IMR-90 (cell line): ENCODE results near the gene IFFO2. TPM values are rescaled to one million over a fixed set of nuclear protein-coding genes. Genes with fewer than 3 reads are reported as not detected.
A peak's percentile ranks its signal among the peaks of the same experiment; 100 is the strongest.

ENCODE experiments used
- ATAC-seq: fragments of 200-7000 bp; cut with Tn5 transposase; 2 replicates; pipeline ENCODE4 v1.9.1; 2020; ENCODE audit warnings: low read depth, mild to moderate bottlenecking, moderate library complexity
- BruUV-seq: library from RNA; stranded (reverse); fragments of 400-500 nt; replicated peaks from 2 replicates; lab custom pipeline; 2021; lab: Mats Ljungman, UMichigan
- CTCF ChIA-PET: fragments of 300-600 bp; formaldehyde crosslinking; extraction: SDS; loops from one replicate; lab custom pipeline; 2021; ENCODE audit warnings: antibody characterized with exemption; lab: Yijun Ruan, JAX
- POLR2A ChIA-PET: fragments of 300-600 bp; sonication (Branson Sonifier 250); formaldehyde crosslinking; loops from one replicate; lab custom pipeline; 2022; ENCODE audit warnings: antibody characterized with exemption; ENCODE audit not compliant: unreplicated experiment; lab: Charles Lee
- DNase-seq: peaks from one replicate; pipeline ENCODE4 v3.0.0; 2013
- H2AFZ ChIP-seq: replicated peaks from 2 replicates; pipeline ENCODE3; 2013; ENCODE audit warnings: low read length, mild to moderate bottlenecking; ENCODE audit not compliant: poor library complexity
- H2AK5ac ChIP-seq: 2 replicates; pipeline ENCODE4 v1.6.1; 2013; ENCODE audit warnings: low read depth, low read length, inconsistent platforms
- H2AK9ac ChIP-seq: replicated peaks from 2 replicates; pipeline ENCODE3; 2013; ENCODE audit warnings: mild to moderate bottlenecking, low read depth, low read length, moderate library complexity; ENCODE audit not compliant: poor library complexity
- H2BK120ac ChIP-seq: 2 replicates; pipeline ENCODE4 v1.6.1; 2013; ENCODE audit warnings: low read depth, low read length, inconsistent platforms
- H2BK15ac ChIP-seq: 3 replicates; pipeline ENCODE4 v1.6.1; 2013; ENCODE audit warnings: low read depth, low read length, inconsistent platforms
- H2BK20ac ChIP-seq: 2 replicates; pipeline ENCODE4 v1.6.1; 2013; ENCODE audit warnings: low read depth, mild to moderate bottlenecking, inconsistent platforms, low read length, moderate library complexity
- H2BK5ac ChIP-seq: 2 replicates; pipeline ENCODE4 v1.6.1; 2013; ENCODE audit warnings: mild to moderate bottlenecking, low read depth, low read length, inconsistent platforms; ENCODE audit not compliant: poor library complexity, severe bottlenecking
- H3K14ac ChIP-seq: replicated peaks from 2 replicates; pipeline ENCODE4 v1.6.1; 2013; ENCODE audit warnings: low read depth, low read length, inconsistent platforms
- H3K18ac ChIP-seq: 2 replicates; pipeline ENCODE4 v1.6.1; 2013; ENCODE audit warnings: low read depth, low read length, control low read depth
- H3K23ac ChIP-seq: 2 replicates; pipeline ENCODE4 v1.6.1; 2013; ENCODE audit warnings: low read depth, low read length, inconsistent platforms
- H3K27ac ChIP-seq: 2 replicates; pipeline ENCODE4 v1.5.1; 2013; ENCODE audit warnings: mild to moderate bottlenecking, control low read depth, low read length; ENCODE audit not compliant: insufficient read depth
- H3K27me3 ChIP-seq: 2 replicates; pipeline ENCODE4 v1.6.1; 2013; ENCODE audit warnings: low read length; ENCODE audit not compliant: control insufficient read depth, insufficient read depth
- H3K36me3 ChIP-seq: 2 replicates; pipeline ENCODE4 v1.6.1; 2013; ENCODE audit warnings: low read length, mixed read lengths; ENCODE audit not compliant: control insufficient read depth, insufficient read depth
- H3K4ac ChIP-seq: 2 replicates; pipeline ENCODE4 v1.6.1; 2013; ENCODE audit warnings: low read depth, low read length, inconsistent platforms
- H3K4me1 ChIP-seq: 2 replicates; pipeline ENCODE4 v1.6.1; 2013; ENCODE audit warnings: low read length, mixed read lengths; ENCODE audit not compliant: control insufficient read depth, insufficient read depth
- H3K4me2 ChIP-seq: 2 replicates; pipeline ENCODE4 v1.6.1; 2013; ENCODE audit warnings: low read depth, mild to moderate bottlenecking, control low read depth, low read length, moderate library complexity
- H3K4me3 ChIP-seq: 2 replicates; pipeline ENCODE4 v1.5.1; 2013; ENCODE audit warnings: low read depth, mild to moderate bottlenecking, control low read depth, low read length, moderate library complexity; ENCODE audit not compliant: insufficient read depth
- H3K56ac ChIP-seq: 2 replicates; pipeline ENCODE4 v1.6.1; 2013; ENCODE audit warnings: low read length, inconsistent platforms; ENCODE audit not compliant: insufficient read depth; ENCODE audit errors: extremely low read depth
- H3K79me1 ChIP-seq, 2 experiments: 2 replicates each; pipeline ENCODE4 v1.6.1; 2013; ENCODE audit warnings: low read length in 2 of 2, inconsistent platforms in 1 of 2, low read depth in 1 of 2
- H3K9ac ChIP-seq: 2 replicates; pipeline ENCODE4 v1.6.1; 2013; ENCODE audit warnings: low read depth, low read length, control low read depth
- H3K9me1 ChIP-seq: 2 replicates; pipeline ENCODE4 v1.6.1; 2013; ENCODE audit warnings: low read length, inconsistent platforms; ENCODE audit not compliant: insufficient read depth
- H3K9me3 ChIP-seq: 2 replicates; pipeline ENCODE4 v1.6.1; 2013; ENCODE audit warnings: low read length; ENCODE audit not compliant: control insufficient read depth, insufficient read depth
- H4K20me1 ChIP-seq: 2 replicates; pipeline ENCODE4 v1.6.1; 2013; ENCODE audit warnings: low read length, inconsistent platforms; ENCODE audit not compliant: insufficient read depth
- H4K5ac ChIP-seq: 2 replicates; pipeline ENCODE4 v1.6.1; 2013; ENCODE audit warnings: mild to moderate bottlenecking, low read depth, low read length, control low read depth
- H4K8ac ChIP-seq, 2 experiments: 2 replicates each; pipeline ENCODE4 v1.6.1; 2013; ENCODE audit warnings: low read depth in 2 of 2, low read length in 2 of 2, control low read depth in 1 of 2, inconsistent platforms in 1 of 2
- H4K91ac ChIP-seq: 2 replicates; pipeline ENCODE4 v1.6.1; 2013; ENCODE audit warnings: low read depth, low read length, inconsistent platforms; ENCODE audit not compliant: insufficient read depth
- MAZ ChIP-seq: IDR thresholded peaks from 2 replicates; pipeline ENCODE4 v1.6.1; 2012; ENCODE audit warnings: low read depth, mild to moderate bottlenecking, low read length, improper control_type of control experiment, moderate library complexity, borderline replicate concordance
- MXI1 ChIP-seq: IDR thresholded peaks from 2 replicates; pipeline ENCODE4 v1.6.1; 2012; ENCODE audit warnings: low read depth, mild to moderate bottlenecking, low read length, moderate library complexity, borderline replicate concordance
- WGBS, 2 experiments: methylation state at CpG; one replicate each; pipeline versions ENCODE4 v1.1.5 to v1.1.7; 2013; ENCODE audit warnings: missing lambda C conversion rate in 2 of 2; ENCODE audit not compliant: insufficient read length in 1 of 2; ENCODE audit errors: extremely low coverage in 2 of 2; 5-methylcytosine and 5-hydroxymethylcytosine counted together
- dilution Hi-C: fragments of 300-500 bp; cut with HindIII; formaldehyde crosslinking; loops from one replicate; pipeline ENCODE4 v1.14.3; 2018; ENCODE audit warnings: low sequenced_read_pairs; ENCODE audit not compliant: unreplicated experiment
- in situ Hi-C: fragments of 300-500 bp; cut with MboI; formaldehyde crosslinking; loops from 3 replicates; pipeline ENCODE4 v1.14.3; 2019; ENCODE audit warnings: low sequenced_read_pairs, inconsistent platforms, mixed read lengths
- intact Hi-C: fragments of 100-400 bp; cut with micrococcal nuclease; formaldehyde crosslinking; loops from 2 replicates; pipeline ENCODE4 v1.10.0; 2022
- polyA plus RNA-seq, 3 experiments: library from polyadenylated mRNA; depleted of rRNA; stranded (reverse); fragments of >200 nt; gene quantifications; 2 replicates each; pipeline ENCODE4 v1.2.3, GENCODE V29; 2012; ENCODE audit warnings: low replicate concordance in 1 of 3
- total RNA-seq: library from RNA; depleted of rRNA; stranded (reverse); fragments of >200 nt; gene quantifications from 2 replicates; pipeline ENCODE4 v1.2.3, GENCODE V29; 2012

IFFO2 gene
- total and polyA plus RNA-seq, 2 of the 4 experiments (the other 2 are of a cell fraction), result 14.5 to 18.2 TPM

- peaks cover 2% of the 10 kb centered on the region for H3K4me1 ChIP-seq
- TF ChIP-seq MAZ (no peak), MXI1 (no peak)
- no peak overlapping the region for H3K4ac ChIP-seq
- DNase-seq (peak; percentile 60), ATAC-seq (no peak)
- no peak overlapping the region for H2AK9ac ChIP-seq
- H2BK120ac ChIP-seq, result no peak overlapping the region
- no peak overlapping the region for H3K23ac ChIP-seq
- H3K14ac ChIP-seq, result no peak overlapping the region
- BruUV-seq, result no TSS peak
- no peak overlapping the region for H2BK5ac ChIP-seq
- no peak overlapping the region for H2AK5ac ChIP-seq
- H3K9ac ChIP-seq, result no peak overlapping the region
- H3K4me3 ChIP-seq, result no peak overlapping the region
- H4K91ac ChIP-seq, result no peak overlapping the region
- in situ Hi-C loops (no loop called here), intact Hi-C loops (no loop called here), dilution Hi-C loops (no loop called here)
- no peaks in the 10 kb centered on the region for H3K36me3 ChIP-seq
- ChIA-PET POLR2A (no interaction called here), CTCF (no interaction called here)
- peaks cover 0 to 12% of the 10 kb centered on the region in 2 experiments; a peak in 1 of 4 replicates for H3K79me1 ChIP-seq
- H4K20me1 ChIP-seq, result no peaks in the 10 kb centered on the region; the same call in 1 of the 2 replicates
- no peak overlapping the region for H3K27ac ChIP-seq
- no peak overlapping the region for H4K8ac ChIP-seq
- H2BK15ac ChIP-seq, result no peak overlapping the region
- H3K4me2 ChIP-seq, result no peak overlapping the region; the same call in 1 of the 2 replicates
- WGBS, 2 experiments, result 70% methylated on average over 5 of the region's 10 CpGs; no CpG with 5 or more reads in 1 of the 2 experiments
- no peak overlapping the region for H2AFZ ChIP-seq
- no peak overlapping the region for H4K5ac ChIP-seq
- H3K27me3 ChIP-seq, result no peaks in the 10 kb centered on the region
- H2BK20ac ChIP-seq, result no peak overlapping the region
- no peaks in the 10 kb centered on the region for H3K9me3 ChIP-seq
- no peak overlapping the region for H3K18ac ChIP-seq
- H3K9me1 ChIP-seq, result 0 out of 2 replicates have a peak, but pooled peaks cover 5% of the 10 kb centered on the region
- no peak overlapping the region for H3K56ac ChIP-seq
Measured at GRCh38 chr1:18900303-18900841, 56.1 kb downstream of the IFFO2 start.
